MM.1S (cell line): Measurements from ENCODE around the gene EXOSC7.

Experiments used
- DNase-seq: peaks from one replicate; pipeline ENCODE4 v3.0.0-alpha.2; 2015
- H2AFZ ChIP-seq: fragments of 300-600 bp; sonication (generic); 2 replicates; pipeline ENCODE4 v1.6.0; 2016; ENCODE audit warnings: antibody characterized with exemption, low read length
- H3F3A ChIP-seq: fragments of 300-600 bp; sonication (generic); 2 replicates; pipeline ENCODE4 v1.6.1; 2016; ENCODE audit warnings: mild to moderate bottlenecking, antibody characterized with exemption, low read length, moderate library complexity, mixed read lengths; ENCODE audit not compliant: insufficient read depth
- H3K27ac ChIP-seq: fragments of 300-600 bp; sonication (generic); 2 replicates; pipeline ENCODE4 v1.5.1; 2016; ENCODE audit warnings: mild to moderate bottlenecking, low read length
- H3K27me3 ChIP-seq: fragments of 300-600 bp; sonication (generic); replicated peaks from 2 replicates; pipeline ENCODE4 v1.6.0; 2016; ENCODE audit warnings: low read length; ENCODE audit not compliant: insufficient read depth
- H3K36me3 ChIP-seq: fragments of 300-600 bp; sonication (generic); replicated peaks from 2 replicates; pipeline ENCODE4 v1.6.1; 2016; ENCODE audit warnings: mild to moderate bottlenecking, low read length, mixed read lengths; ENCODE audit not compliant: insufficient read depth
- H3K4me1 ChIP-seq: fragments of 300-600 bp; sonication (generic); 2 replicates; pipeline ENCODE4 v1.6.1; 2016; ENCODE audit warnings: low read length, mixed read lengths
- H3K4me2 ChIP-seq: fragments of 300-600 bp; sonication (generic); 2 replicates; pipeline ENCODE4 v1.6.0; 2016; ENCODE audit warnings: low read depth, low read length
- H3K4me3 ChIP-seq: fragments of 300-600 bp; sonication (generic); 2 replicates; pipeline ENCODE4 v1.5.1; 2016; ENCODE audit warnings: low read length, mixed read lengths
- H3K79me2 ChIP-seq: fragments of 300-600 bp; sonication (generic); 2 replicates; pipeline ENCODE4 v1.6.1; 2016; ENCODE audit warnings: mixed run types, low read length, mixed read lengths
- H3K9ac ChIP-seq: fragments of 300-600 bp; sonication (generic); 2 replicates; pipeline ENCODE4 v1.6.1; 2016; ENCODE audit warnings: low read length, mixed read lengths
- H3K9me2 ChIP-seq: fragments of 300-600 bp; sonication (generic); replicated peaks from 2 replicates; pipeline ENCODE4 v1.6.1; 2016; ENCODE audit warnings: mild to moderate bottlenecking, low read length, mixed read lengths; ENCODE audit not compliant: insufficient read depth
- H3K9me3 ChIP-seq: fragments of 300-600 bp; sonication (generic); replicated peaks from 2 replicates; pipeline ENCODE4 v1.6.1; 2016; ENCODE audit warnings: mild to moderate bottlenecking, low read length, mixed read lengths; ENCODE audit not compliant: insufficient read depth
- H4K20me1 ChIP-seq: fragments of 300-600 bp; sonication (generic); 2 replicates; pipeline ENCODE4 v1.6.1; 2016; ENCODE audit warnings: mild to moderate bottlenecking, low read length, moderate library complexity, mixed read lengths; ENCODE audit not compliant: insufficient read depth
- CTCF ChIP-seq: fragments of 300-600 bp; sonication (generic); IDR thresholded peaks from 2 replicates; pipeline ENCODE4 v1.5.1; 2016; ENCODE audit warnings: antibody characterized with exemption, low read length, mixed read lengths
- EZH2 ChIP-seq: fragments of 300-600 bp; sonication (generic); optimal IDR thresholded peaks from 2 replicates; pipeline ENCODE3; 2017; ENCODE audit warnings: low read depth, mild to moderate bottlenecking, antibody characterized with exemption, low read length, mixed read lengths
- EZH2phosphoT487 ChIP-seq: fragments of 300-600 bp; sonication (generic); IDR thresholded peaks from 2 replicates; pipeline ENCODE4 v1.6.1; 2018; ENCODE audit warnings: antibody characterized with exemption, low read length

Gene EXOSC7

GRCh38 chr3:45012577-45012976 is 36.5 kb downstream of the EXOSC7 start:
- no peaks in the 10 kb centered on the region for H3K9me2 ChIP-seq
- H3K9me3 ChIP-seq = no peaks in the 10 kb centered on the region
- no peak overlapping the region for H3K4me2 ChIP-seq
- no peak for DNase-seq
- H3K36me3 ChIP-seq = no peaks in the 10 kb centered on the region
- H3K79me2 ChIP-seq = no peaks in the 10 kb centered on the region
- peaks cover 27% of the 10 kb centered on the region for H3K4me1 ChIP-seq
- TF ChIP-seq CTCF (no peak), EZH2 (no peak), EZH2phosphoT487 (no peak)
- no peak overlapping the region for H3K9ac ChIP-seq
- H3F3A ChIP-seq = peaks cover 16% of the 10 kb centered on the region
- H3K27ac ChIP-seq = peak overlapping the region; percentile 72; the same call in 1 of the 2 replicates
- H2AFZ ChIP-seq = no peak overlapping the region
- no peaks in the 10 kb centered on the region for H4K20me1 ChIP-seq
- H3K4me3 ChIP-seq = no peak overlapping the region
- H3K27me3 ChIP-seq = no peaks in the 10 kb centered on the region

GRCh38 chr3:45016916-45017315 is 40.9 kb downstream of the EXOSC7 start:
- Histone ChIP-seq H3K4me1 (peaks cover 10% of the 10 kb centered on the region), H3K27ac (no peak overlapping the region)

GRCh38 chr3:45017821-45018220 is 41.8 kb downstream of the EXOSC7 start:
- Histone ChIP-seq H3K36me3 (no peaks in the 10 kb centered on the region), H3K27me3 (no peaks in the 10 kb centered on the region), H3K9ac (no peak overlapping the region), H3K4me3 (no peak overlapping the region), H3K79me2 (no peaks in the 10 kb centered on the region), H3K4me1 (peaks cover 1% of the 10 kb centered on the region; the same call in 1 of the 2 replicates), H3K9me3 (no peaks in the 10 kb centered on the region), H3K27ac (no peak overlapping the region), H3K9me2 (no peaks in the 10 kb centered on the region), H3K4me2 (no peak overlapping the region), H4K20me1 (no peaks in the 10 kb centered on the region), H2AFZ (no peak overlapping the region), H3F3A (no peaks in the 10 kb centered on the region)
- TF ChIP-seq CTCF (no peak), EZH2 (no peak), EZH2phosphoT487 (no peak)
- no peak for DNase-seq

More at GRCh38 chr3:45016916-45017315, 40.9 kb downstream of the EXOSC7 start:
- no peaks in the 10 kb centered on the region for H3K27me3 ChIP-seq
- no peaks in the 10 kb centered on the region for H3K9me2 ChIP-seq
- H3K79me2 ChIP-seq = no peaks in the 10 kb centered on the region
- H3K4me2 ChIP-seq = no peak overlapping the region
- no peak overlapping the region for H2AFZ ChIP-seq
- DNase-seq = no peak
- no peak overlapping the region for H3K4me3 ChIP-seq
- TF ChIP-seq EZH2phosphoT487 = no peak
- no peak for TF ChIP-seq CTCF
- no peak for TF ChIP-seq EZH2
- peaks cover 1% of the 10 kb centered on the region for H3F3A ChIP-seq
- no peak overlapping the region for H3K9ac ChIP-seq
- no peaks in the 10 kb centered on the region for H3K9me3 ChIP-seq
- H4K20me1 ChIP-seq = no peaks in the 10 kb centered on the region
- no peaks in the 10 kb centered on the region for H3K36me3 ChIP-seq
